H9 (cell line): ENCODE measurements around the gene NR1I2. TPM values are rescaled to one million over a fixed set of nuclear protein-coding genes. Genes with fewer than 3 reads are reported as not detected.

ENCODE experiments used
- DNase-seq: peaks from one replicate; pipeline ENCODE4 v3.0.0-alpha.2; 2017
- H2AFZ ChIP-seq: one replicate; pipeline ENCODE4 v1.6.1; 2013; ENCODE audit warnings: mild to moderate bottlenecking, low read length, control low read depth, moderate library complexity
- H2AK5ac ChIP-seq: 2 replicates; pipeline ENCODE4 v1.6.1; 2013; ENCODE audit warnings: low read length, control low read depth, mixed read lengths; ENCODE audit not compliant: insufficient read length
- H2BK120ac ChIP-seq: one replicate; pipeline ENCODE4 v1.6.1; 2013; ENCODE audit warnings: low read depth, mild to moderate bottlenecking, low read length, control low read depth, inconsistent platforms; ENCODE audit not compliant: poor library complexity, severe bottlenecking
- H2BK12ac ChIP-seq: 2 replicates; pipeline ENCODE4 v1.6.1; 2013; ENCODE audit warnings: low read length, control low read depth, mixed read lengths, low read depth; ENCODE audit not compliant: insufficient read length
- H2BK15ac ChIP-seq: 2 replicates; pipeline ENCODE4 v1.6.1; 2013; ENCODE audit warnings: low read depth, low read length, control low read depth
- H2BK20ac ChIP-seq: one replicate; pipeline ENCODE4 v1.6.1; 2013; ENCODE audit warnings: low read depth, mild to moderate bottlenecking, low read length, control low read depth, inconsistent platforms; ENCODE audit not compliant: poor library complexity, severe bottlenecking
- H2BK5ac ChIP-seq: 2 replicates; pipeline ENCODE4 v1.6.1; 2013; ENCODE audit warnings: low read length, control low read depth, mixed read lengths; ENCODE audit not compliant: insufficient read length
- H3K14ac ChIP-seq: 2 replicates; pipeline ENCODE4 v1.6.1; 2013; ENCODE audit warnings: low read length, control low read depth; ENCODE audit not compliant: insufficient read depth
- H3K18ac ChIP-seq: 2 replicates; pipeline ENCODE4 v1.6.1; 2013; ENCODE audit warnings: low read depth, mild to moderate bottlenecking, mixed read lengths, low read length, control low read depth; ENCODE audit not compliant: insufficient read length
- H3K23ac ChIP-seq: 2 replicates; pipeline ENCODE4 v1.6.1; 2013; ENCODE audit warnings: low read length, control low read depth, mixed read lengths, low read depth; ENCODE audit not compliant: insufficient read length
- H3K23me2 ChIP-seq: 2 replicates; pipeline ENCODE4 v1.6.1; 2013; ENCODE audit warnings: low read depth, mild to moderate bottlenecking, mixed read lengths, low read length, control low read depth; ENCODE audit not compliant: insufficient read length, poor library complexity, severe bottlenecking
- H3K27ac ChIP-seq: 2 replicates; pipeline ENCODE4 v1.5.1; 2013; ENCODE audit warnings: low read length, control low read depth, mixed read lengths, low read depth; ENCODE audit not compliant: insufficient read length
- H3K27me3 ChIP-seq: 2 replicates; pipeline ENCODE4 v1.6.1; 2013; ENCODE audit warnings: low read length, control low read depth, inconsistent platforms; ENCODE audit not compliant: insufficient read depth
- H3K4ac ChIP-seq: 2 replicates; pipeline ENCODE4 v1.6.1; 2013; ENCODE audit warnings: low read depth, mild to moderate bottlenecking, control low read depth, inconsistent platforms, low read length, moderate library complexity
- H3K4me1 ChIP-seq: 2 replicates; pipeline ENCODE4 v1.6.1; 2013; ENCODE audit warnings: low read length, control low read depth, inconsistent platforms; ENCODE audit not compliant: insufficient read depth
- H3K4me2 ChIP-seq: 2 replicates; pipeline ENCODE4 v1.6.1; 2013; ENCODE audit warnings: low read length, control low read depth, mixed read lengths; ENCODE audit not compliant: insufficient read length, insufficient read depth
- H3K56ac ChIP-seq: 2 replicates; pipeline ENCODE4 v1.6.1; 2013; ENCODE audit warnings: low read depth, mild to moderate bottlenecking, mixed read lengths, low read length, control low read depth; ENCODE audit not compliant: insufficient read length
- H3K79me1 ChIP-seq: 2 replicates; pipeline ENCODE4 v1.6.1; 2013; ENCODE audit warnings: low read depth, mild to moderate bottlenecking, moderate library complexity, low read length, control low read depth, inconsistent platforms; ENCODE audit not compliant: insufficient read depth, poor library complexity, severe bottlenecking
- H3K79me2 ChIP-seq: 2 replicates; pipeline ENCODE4 v1.6.1; 2013; ENCODE audit warnings: low read length, control low read depth, inconsistent platforms; ENCODE audit not compliant: insufficient read depth
- H3K9ac ChIP-seq: 2 replicates; pipeline ENCODE4 v1.6.1; 2013; ENCODE audit warnings: low read length, control low read depth, mixed read lengths; ENCODE audit not compliant: insufficient read length; ENCODE audit errors: extremely low read depth
- H3K9me3 ChIP-seq: one replicate; pipeline ENCODE4 v1.6.1; 2013; ENCODE audit warnings: low read depth, low read length, inconsistent platforms; ENCODE audit not compliant: control insufficient read depth
- H3T11ph ChIP-seq: one replicate; pipeline ENCODE4 v1.6.1; 2013; ENCODE audit warnings: mild to moderate bottlenecking, low read length, control low read depth, inconsistent platforms
- H4K20me1 ChIP-seq: one replicate; pipeline ENCODE4 v1.6.1; 2013; ENCODE audit not compliant: control insufficient read depth, insufficient read length, insufficient read depth
- H4K5ac ChIP-seq: 2 replicates; pipeline ENCODE4 v1.6.1; 2013; ENCODE audit warnings: low read depth, mild to moderate bottlenecking, mixed read lengths, low read length, control low read depth; ENCODE audit not compliant: insufficient read length
- H4K8ac ChIP-seq: replicated peaks from 2 replicates; pipeline ENCODE4 v1.6.1; 2013; ENCODE audit warnings: low read length, control low read depth, mixed read lengths, low read depth; ENCODE audit not compliant: insufficient read length
- H4K91ac ChIP-seq: 2 replicates; pipeline ENCODE4 v1.6.1; 2013; ENCODE audit warnings: low read depth, mild to moderate bottlenecking, moderate library complexity, mixed read lengths, low read length, control low read depth; ENCODE audit not compliant: insufficient read length
- H3K27ac Mint-ChIP-seq, 3 experiments: 2 replicates in 2 of 3; 3 replicates in 1 of 3; pipeline ENCODE4 v1.8.0; 2020 to 2021; ENCODE audit warnings: mixed read lengths in 3 of 3, mild to moderate bottlenecking in 1 of 3, moderate library complexity in 1 of 3
- H3K27me3 Mint-ChIP-seq: 2 replicates; pipeline ENCODE4 v1.8.0; 2021; ENCODE audit warnings: low read depth, mild to moderate bottlenecking, moderate library complexity, mixed read lengths
- H3K36me3 Mint-ChIP-seq, 3 experiments: 2 replicates in 2 of 3; 3 replicates in 1 of 3; pipeline ENCODE4 v1.8.0; 2020 to 2021; ENCODE audit warnings: low read depth in 3 of 3, mixed read lengths in 3 of 3; ENCODE audit not compliant: insufficient read depth in 1 of 3
- H3K4me1 Mint-ChIP-seq, 2 experiments: 2 replicates each; pipeline ENCODE4 v1.8.0; 2020; ENCODE audit warnings: mixed read lengths in 2 of 2
- H3K4me3 Mint-ChIP-seq, 2 experiments: 2 replicates in 1 of 2; 3 replicates in 1 of 2; pipeline ENCODE4 v1.8.0; 2020 to 2021; ENCODE audit warnings: mild to moderate bottlenecking in 2 of 2, mixed read lengths in 2 of 2, moderate library complexity in 1 of 2
- H3K9me3 Mint-ChIP-seq, 2 experiments: 2 replicates in 1 of 2; 3 replicates in 1 of 2; pipeline ENCODE4 v1.8.0; 2020; ENCODE audit warnings: mild to moderate bottlenecking in 2 of 2, mixed read lengths in 2 of 2, moderate library complexity in 1 of 2
- CTCF ChIP-seq: fragments of 200-600 bp; sonication (generic); conservative IDR thresholded peaks from 3 replicates; pipeline ENCODE4 v1.8.0; 2021; ENCODE audit warnings: antibody characterized with exemption, mild to moderate bottlenecking
- WGBS: extraction: QIAGEN DNeasy Blood & Tissue Kit; methylation state at CpG from one replicate; pipeline ENCODE4 v1.1.7; 2013; ENCODE audit warnings: missing lambda C conversion rate, low lambda C conversion rate, mixed read lengths; ENCODE audit not compliant: insufficient read length; ENCODE audit errors: extremely low coverage; 5-methylcytosine and 5-hydroxymethylcytosine counted together
- total RNA-seq: library from RNA; stranded (reverse); gene quantifications from 2 replicates; pipeline ENCODE4 v1.2.1, GENCODE V29; 2021

NR1I2 gene
- total RNA-seq, 1 experiment from 2014 or later: not detected

GRCh38 chr3:119746423-119746822, 35.5 kb upstream of the NR1I2 start:
- Histone ChIP-seq H3K9me3 (no peaks in the 10 kb centered on the region), H3K23me2 (no peaks in the 10 kb centered on the region), H3K4me1 (no peaks in the 10 kb centered on the region), H3K27me3 (no peaks in the 10 kb centered on the region), H3K4ac (no peak overlapping the region), H2AFZ (peak overlapping the region; percentile 33), H2BK12ac (no peak overlapping the region), H3T11ph (no peak overlapping the region), H4K20me1 (no peaks in the 10 kb centered on the region), H3K9ac (no peak overlapping the region), H4K5ac (no peak overlapping the region), H3K4me2 (no peak overlapping the region), H4K91ac (no peak overlapping the region), H3K18ac (no peak overlapping the region), H3K79me1 (no peaks in the 10 kb centered on the region), H2BK15ac (no peak overlapping the region), H2AK5ac (no peak overlapping the region), H3K56ac (no peak overlapping the region), H3K23ac (no peak overlapping the region), H2BK20ac (no peak overlapping the region), H2BK5ac (no peak overlapping the region), H4K8ac (no peak overlapping the region), H3K27ac (no peak overlapping the region), H2BK120ac (no peak overlapping the region), H3K79me2 (no peaks in the 10 kb centered on the region), H3K14ac (no peak overlapping the region)
- Mint-ChIP-seq H3K27me3 (no peaks in the 10 kb centered on the region; the same call in 1 of the 2 replicates), H3K4me1 (0 out of 4 replicates have a peak, but pooled peaks cover 0 to 2% of the 10 kb centered on the region in 2 experiments), H3K9me3 (no peaks in the 10 kb centered on the region), H3K4me3 (no peak overlapping the region), H3K27ac (no peak overlapping the region), H3K36me3 (no peaks in the 10 kb centered on the region)
- TF ChIP-seq CTCF: no peak
- DNase-seq: no peak
- no CpG with 5 or more reads among the region's 3 CpGs for WGBS
